ENCODE measurements around the gene CLSTN1. TPM values are rescaled to one million over a fixed set of nuclear protein-coding genes. Genes with fewer than 3 reads are reported as not detected.

CLSTN1 gene
- total RNA-seq, 1 experiment from 2014 or later, result 100 TPM

GRCh38 chr1:9703165-9703509 is 120.6 kb downstream of the CLSTN1 start:
- Histone ChIP-seq H3K9me3 (ENCODE audit: control insufficient read depth, low read depth, low read length) (no peaks in the 10 kb centered on the region), H2BK12ac (ENCODE audit: insufficient read length, low read depth, low read length) (no peak overlapping the region), H2BK20ac (ENCODE audit: low read depth, low read length, poor library complexity, severe bottlenecking) (no peak overlapping the region), H2BK5ac (ENCODE audit: insufficient read length, low read length) (no peak overlapping the region), H3K27me3 (ENCODE audit: insufficient read depth, low read length) (no peaks in the 10 kb centered on the region), H2BK15ac (ENCODE audit: low read depth, low read length) (no peak overlapping the region), H3K79me1 (ENCODE audit: insufficient read depth, low read depth, low read length, poor library complexity, severe bottlenecking) (no peaks in the 10 kb centered on the region), H3T11ph (ENCODE audit: low read length) (no peak overlapping the region), H4K5ac (ENCODE audit: insufficient read length, low read depth, low read length) (no peak overlapping the region), H3K4me2 (ENCODE audit: insufficient read depth, insufficient read length, low read length) (no peak overlapping the region), H3K23me2 (ENCODE audit: insufficient read length, low read depth, low read length, poor library complexity, severe bottlenecking) (no peaks in the 10 kb centered on the region), H2BK120ac (ENCODE audit: low read depth, low read length, poor library complexity, severe bottlenecking) (no peak overlapping the region), H3K4ac (ENCODE audit: low read depth, low read length) (no peak overlapping the region), H3K18ac (ENCODE audit: insufficient read length, low read depth, low read length) (no peak overlapping the region), H4K8ac (replicated peaks; ENCODE audit: insufficient read length, low read depth, low read length) (no peak overlapping the region), H4K20me1 (ENCODE audit: control insufficient read depth, insufficient read depth, insufficient read length) (no peaks in the 10 kb centered on the region), H3K23ac (ENCODE audit: insufficient read length, low read depth, low read length) (no peak overlapping the region), H2AK5ac (ENCODE audit: insufficient read length, low read length) (no peak overlapping the region), H3K79me2 (ENCODE audit: insufficient read depth, low read length) (no peaks in the 10 kb centered on the region), H4K91ac (ENCODE audit: insufficient read length, low read depth, low read length) (no peak overlapping the region), H2AFZ (ENCODE audit: low read length) (no peak overlapping the region), H3K14ac (ENCODE audit: insufficient read depth, low read length) (no peak overlapping the region), H3K9ac (ENCODE audit: extremely low read depth, insufficient read length, low read length) (no peak overlapping the region), H3K27ac (ENCODE audit: insufficient read length, low read depth, low read length) (no peak overlapping the region), H3K4me1 (ENCODE audit: insufficient read depth, low read length) (no peaks in the 10 kb centered on the region), H3K56ac (ENCODE audit: insufficient read length, low read depth, low read length) (no peak overlapping the region)
- H3K27ac Mint-ChIP-seq, result no peak overlapping the region; a peak in 1 of 7 replicates
- DNase-seq, result no peak
- H3K9me3 Mint-ChIP-seq, result peaks cover 0 to 8% of the 10 kb centered on the region in 2 experiments; a peak in 1 of 5 replicates
- H3K27me3 Mint-ChIP-seq (ENCODE audit: low read depth), result no peaks in the 10 kb centered on the region
- no CpG with 5 or more reads among the region's 5 CpGs for WGBS (ENCODE audit: extremely low coverage, insufficient read length, low lambda C conversion rate)
- no peak for TF ChIP-seq CTCF (conservative IDR thresholded peaks at IDR 0.05)
- no peak overlapping the region for H3K4me3 Mint-ChIP-seq
- peaks cover 0 to 9% (median 0%) of the 10 kb centered on the region in 3 experiments; a peak in 2 of 7 replicates for H3K36me3 Mint-ChIP-seq (ENCODE audit: insufficient read depth in 1 of 3, low read depth in 3 of 3)
- peaks cover 9 to 11% of the 10 kb centered on the region in 2 experiments for H3K4me1 Mint-ChIP-seq
